ENCODE measurements around the gene SENP1. TPM values are rescaled to one million over a fixed set of nuclear protein-coding genes. Genes with fewer than 3 reads are reported as not detected.

The SENP1 gene
- total RNA-seq, 1 experiment from 2014 or later, result 23.0 TPM

GRCh38 chr12:48022180-48022521 is 83.7 kb downstream of the SENP1 start:
- no peak for DNase-seq
- Histone ChIP-seq H3K4me3 (no peak overlapping the region), H3K27me3 (ENCODE audit: insufficient read depth, low read depth) (peaks cover 31% of the 10 kb centered on the region; the same call in 1 of the 2 replicates), H3K9me3 (ENCODE audit: insufficient read depth, low read depth) (no peaks in the 10 kb centered on the region), H3F3A (ENCODE audit: insufficient read depth, low read depth) (peaks cover 22% of the 10 kb centered on the region), H3K4me2 (peak overlapping the region; percentile 69), H3K9me2 (ENCODE audit: insufficient read depth) (no peaks in the 10 kb centered on the region), H2AFZ (no peak overlapping the region), H4K20me1 (ENCODE audit: insufficient read depth) (no peaks in the 10 kb centered on the region), H3K4me1 (replicated peaks; ENCODE audit: insufficient read depth) (peaks cover 35% of the 10 kb centered on the region), H3K36me3 (ENCODE audit: low read depth) (no peaks in the 10 kb centered on the region), H3K79me2 (ENCODE audit: low read depth) (no peaks in the 10 kb centered on the region), H3K27ac (peak overlapping the region; percentile 10; the same call in 1 of the 2 replicates)
- no TSS peak for BruUV-seq (replicated peaks)
- ChIA-PET POLR2A (ENCODE audit: unreplicated experiment) (interaction anchor here (0.6 to 0.8 kb wide), 3 partner anchors 13 to 1840 kb away, joined by 3 to 4 read pairs (median 3); no protein-coding TSS in a partner anchor), CTCF (interaction anchor here (0.7 kb wide), 1 partner anchor 935 kb away, joined by 3 read pairs; the partner anchor contains the start of gene ARF3)
- intact Hi-C loops (cut with micrococcal nuclease; ENCODE audit: unreplicated experiment), result loop anchor here (10.0 kb wide), 1 partner anchor 117 kb away; the partner anchor contains the start of gene VDR
- TF ChIP-seq CTCF (conservative IDR thresholded peaks at IDR 0.05), result no peak
- no peak for TF ChIP-seq EZH2 (IDR thresholded peaks at IDR 0.05; ENCODE audit: low read depth)

GRCh38 chr12:48021485-48022179 is 84.2 kb downstream of the SENP1 start:
- intact Hi-C loops (cut with micrococcal nuclease; ENCODE audit: unreplicated experiment), result loop anchor here (1.0 to 10.0 kb wide), 2 partner anchors 24 to 117 kb away; partner anchors contain the start of gene VDR
- H3K9me2 ChIP-seq (ENCODE audit: insufficient read depth), result no peaks in the 10 kb centered on the region
- ChIA-PET POLR2A (ENCODE audit: unreplicated experiment) (interaction anchor here (0.6 to 0.8 kb wide), 3 partner anchors 14 to 1840 kb away, joined by 3 to 4 read pairs (median 3); no protein-coding TSS in a partner anchor), CTCF (interaction anchor here (0.6 to 0.7 kb wide), 2 partner anchors 189 to 936 kb away, joined by 3 to 4 read pairs; partner anchors contain the start of gene ARF3)
- peaks cover 22% of the 10 kb centered on the region for H3F3A ChIP-seq (ENCODE audit: insufficient read depth, low read depth)
- no peaks in the 10 kb centered on the region for H3K36me3 ChIP-seq (ENCODE audit: low read depth)
- no peaks in the 10 kb centered on the region for H3K9me3 ChIP-seq (ENCODE audit: insufficient read depth, low read depth)
- H3K4me1 ChIP-seq (replicated peaks; ENCODE audit: insufficient read depth), result peaks cover 35% of the 10 kb centered on the region
- peaks cover 37% of the 10 kb centered on the region for H3K27me3 ChIP-seq (ENCODE audit: insufficient read depth, low read depth)
- peak; percentile 92 to 98 for DNase-seq
- H3K4me3 ChIP-seq, result no peak overlapping the region
- no peak overlapping the region for H2AFZ ChIP-seq
- no peaks in the 10 kb centered on the region for H3K79me2 ChIP-seq (ENCODE audit: low read depth)
- no TSS peak for BruUV-seq (replicated peaks)
- no peaks in the 10 kb centered on the region for H4K20me1 ChIP-seq (ENCODE audit: insufficient read depth)
- TF ChIP-seq CTCF (conservative IDR thresholded peaks at IDR 0.05) (no peak), EZH2 (IDR thresholded peaks at IDR 0.05; ENCODE audit: low read depth) (no peak)
- no peak overlapping the region for H3K27ac ChIP-seq
- H3K4me2 ChIP-seq, result peak overlapping the region; percentile 69

- peaks cover 22% of the 10 kb centered on the region for H3F3A ChIP-seq (ENCODE audit: insufficient read depth, low read depth)
- peaks cover 51% of the 10 kb centered on the region for H3K27me3 ChIP-seq (ENCODE audit: insufficient read depth, low read depth)
- CTCF ChIA-PET, result no interaction called here
- no peak overlapping the region for H2AFZ ChIP-seq
- no peaks in the 10 kb centered on the region for H4K20me1 ChIP-seq (ENCODE audit: insufficient read depth)
- POLR2A ChIA-PET (ENCODE audit: unreplicated experiment), result no interaction called here
- no peaks in the 10 kb centered on the region for H3K9me2 ChIP-seq (ENCODE audit: insufficient read depth)
- no peaks in the 10 kb centered on the region for H3K79me2 ChIP-seq (ENCODE audit: low read depth)
- intact Hi-C loops (cut with micrococcal nuclease; ENCODE audit: unreplicated experiment), result loop anchor here (2.0 to 10.0 kb wide), 2 partner anchors 19 to 115 kb away; partner anchors contain the start of gene VDR
- TF ChIP-seq EZH2 (IDR thresholded peaks at IDR 0.05; ENCODE audit: low read depth) (no peak), CTCF (conservative IDR thresholded peaks at IDR 0.05) (no peak)
- H3K9me3 ChIP-seq (ENCODE audit: insufficient read depth, low read depth), result no peaks in the 10 kb centered on the region
- H3K4me3 ChIP-seq, result no peak overlapping the region
- BruUV-seq (replicated peaks), result no TSS peak
- H3K27ac ChIP-seq, result no peak overlapping the region
- no peaks in the 10 kb centered on the region for H3K36me3 ChIP-seq (ENCODE audit: low read depth)
- DNase-seq, result no peak
- no peak overlapping the region for H3K4me2 ChIP-seq
- peaks cover 35% of the 10 kb centered on the region for H3K4me1 ChIP-seq (replicated peaks; ENCODE audit: insufficient read depth)
Observed at GRCh38 chr12:48019639-48020265, 86.1 kb downstream of the SENP1 start.
